Measurements from ENCODE around the gene CYBC1. TPM values are rescaled to one million over a fixed set of nuclear protein-coding genes. Genes with fewer than 3 reads are reported as not detected.
A peak's percentile ranks its signal among the peaks of the same experiment; 100 is the strongest.

The CYBC1 gene
- total and polyA plus RNA-seq, 2 donors (not counting 1 experiment from before 2014, with no cell fraction given): 328 to 569 TPM

- no peaks in the 10 kb centered on the region for H3K27me3 ChIP-seq (replicated peaks in 1 of 4; ENCODE audit: control extremely low read depth in 1 of 4, control insufficient read depth in 3 of 4, insufficient read depth in 4 of 4, low read length in 3 of 4)
- H3K9me3 ChIP-seq (ENCODE audit: control extremely low read depth in 1 of 3, control insufficient read depth in 2 of 3, insufficient read depth in 1 of 3, low read length in 2 of 3): no peaks in the 10 kb centered on the region
- H3K4me2 ChIP-seq (replicated peaks; ENCODE audit: low read depth, low read length, poor library complexity, severe bottlenecking): no peak overlapping the region
Observed at GRCh38 chr17:82416771-82417170, 33.8 kb downstream of the CYBC1 start.

More at GRCh38 chr17:82416771-82417170, 33.8 kb downstream of the CYBC1 start:
- no peak for DNase-seq
- intact Hi-C loops (cut with micrococcal nuclease): loop anchor here (5.0 to 10.0 kb wide), 3 partner anchors 122 to 212 kb away; no protein-coding TSS in a partner anchor
- H3K4me1 Mint-ChIP-seq: peaks cover 26% of the 10 kb centered on the region
- WGBS (ENCODE audit: insufficient coverage): no CpG with 5 or more reads among the region's 6 CpGs
- no peak overlapping the region for H3K27ac Mint-ChIP-seq
- Histone ChIP-seq H3K79me2 (ENCODE audit: control insufficient read depth, insufficient read depth, low read length) (peaks cover 56% of the 10 kb centered on the region), H3K27ac (ENCODE audit: low read length in 2 of 2) (no peak overlapping the region), H3K4me3 (ENCODE audit: control extremely low read depth in 1 of 5, extremely low read depth in 1 of 5, insufficient read depth in 1 of 5, low read depth in 2 of 5, low read length in 4 of 5) (no peak overlapping the region), H3K9ac (ENCODE audit: low read length) (no peak overlapping the region), H3K4me1 (ENCODE audit: control insufficient read depth in 2 of 2, insufficient read depth in 2 of 2, low read length in 2 of 2) (peaks cover 18 to 27% of the 10 kb centered on the region in 2 donors), H2AFZ (ENCODE audit: insufficient read depth, low read depth, low read length, poor library complexity, severe bottlenecking) (no peak overlapping the region), H4K20me1 (ENCODE audit: control insufficient read depth, insufficient read depth, low read length, poor library complexity, severe bottlenecking) (peaks cover 51% of the 10 kb centered on the region), H3K36me3 (replicated peaks in 1 of 2; ENCODE audit: control extremely low read depth in 1 of 2, control insufficient read depth in 1 of 2, extremely low read depth in 1 of 2, insufficient read depth in 2 of 2, low read length in 1 of 2) (peaks cover 0 to 26% of the 10 kb centered on the region in 2 experiments)
- no peak for ATAC-seq (ENCODE audit: low read depth)
- TF ChIP-seq CTCF (IDR thresholded peaks at IDR 0.05): peak; percentile 34
- TF ChIP-seq EZH2 (IDR thresholded peaks at IDR 0.05; ENCODE audit: borderline replicate concordance, insufficient read depth, low read depth, low read length, poor library complexity, severe bottlenecking): no peak
- H3K27me3 Mint-ChIP-seq: no peaks in the 10 kb centered on the region
- no peak overlapping the region for H3K4me3 Mint-ChIP-seq
- POLR2A ChIA-PET: interaction anchor here (1.1 to 1.7 kb wide), 2 partner anchors 33 to 185 kb away, joined by 3 to 5 read pairs; no protein-coding TSS in a partner anchor
- no peaks in the 10 kb centered on the region for H3K9me3 Mint-ChIP-seq (ENCODE audit: insufficient read depth)
- CTCF ChIA-PET: interaction anchor here (0.6 to 2.4 kb wide), 3 partner anchors 10 to 301 kb away, joined by 3 to 6 read pairs (median 3); no protein-coding TSS in a partner anchor

Measured in B cell (primary cell).